GM21786 (cell line): Measurements from ENCODE around the gene ZNF845.
"Not testable (repeated sequence)": the region's sequence is repeated elsewhere in the genome, so short reads cannot be mapped to it uniquely, and the experiment has no call there.

Source experiments
- ATAC-seq: cut with Tn5 transposase; IDR thresholded peaks from one replicate; pipeline ENCODE4 v1.9.1; 2021; ENCODE audit not compliant: unreplicated experiment

Gene ZNF845

DNA sequence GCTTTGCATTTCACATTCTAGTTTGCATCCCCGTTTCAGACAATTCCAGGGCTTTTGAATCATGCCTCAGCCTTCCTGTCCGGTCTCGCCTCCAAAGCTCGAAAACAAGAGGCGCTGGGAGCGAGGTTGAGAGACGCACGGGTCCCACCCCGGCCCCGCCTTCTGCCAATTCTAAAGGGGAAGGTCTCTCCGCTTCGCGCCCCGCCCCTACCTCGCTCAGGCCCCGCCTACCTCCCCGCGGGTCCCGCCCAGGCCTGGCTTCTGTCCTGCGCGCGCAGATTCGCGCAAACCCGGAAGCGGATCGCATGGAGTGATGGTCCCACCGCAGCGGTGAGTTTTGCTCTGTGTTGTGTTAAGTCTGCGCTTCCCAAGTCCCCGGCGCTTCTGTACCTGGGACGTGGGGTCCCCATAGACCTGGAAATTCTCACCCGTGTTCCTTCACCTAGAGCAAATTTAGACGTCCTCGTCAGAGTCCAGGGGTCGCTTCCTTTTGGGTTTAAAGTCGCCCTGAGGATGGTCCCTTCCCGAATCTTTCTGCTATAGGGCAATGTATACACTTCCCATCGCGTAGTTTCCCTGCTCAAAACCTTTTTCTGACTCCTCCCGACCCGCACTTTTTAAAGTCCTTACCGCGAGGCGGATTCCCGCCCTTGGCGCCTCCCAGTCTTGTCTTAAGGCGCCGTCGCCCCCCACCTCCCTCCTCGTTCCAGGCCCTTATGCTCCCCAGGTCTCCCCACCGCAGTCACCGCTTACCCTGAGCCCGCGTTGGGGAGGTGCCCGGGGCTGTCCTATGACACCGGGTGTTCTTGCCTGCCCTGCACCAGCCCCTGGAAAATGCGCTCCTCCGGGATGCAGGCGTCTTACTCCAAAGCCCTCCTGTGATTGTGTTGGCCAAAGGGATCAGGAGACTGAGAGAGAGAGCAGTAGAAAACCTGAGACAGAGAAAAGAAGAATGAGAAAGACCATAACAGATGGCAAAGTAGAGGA is at the start of gene ZNF845:
Gene ZNF845 (plus strand): TSS at position 287 of the 987 bp plus-strand sequence. CDS start 7,559 bp downstream, outside the sequence.
- ATAC-seq, result peak; percentile 94

DNA sequence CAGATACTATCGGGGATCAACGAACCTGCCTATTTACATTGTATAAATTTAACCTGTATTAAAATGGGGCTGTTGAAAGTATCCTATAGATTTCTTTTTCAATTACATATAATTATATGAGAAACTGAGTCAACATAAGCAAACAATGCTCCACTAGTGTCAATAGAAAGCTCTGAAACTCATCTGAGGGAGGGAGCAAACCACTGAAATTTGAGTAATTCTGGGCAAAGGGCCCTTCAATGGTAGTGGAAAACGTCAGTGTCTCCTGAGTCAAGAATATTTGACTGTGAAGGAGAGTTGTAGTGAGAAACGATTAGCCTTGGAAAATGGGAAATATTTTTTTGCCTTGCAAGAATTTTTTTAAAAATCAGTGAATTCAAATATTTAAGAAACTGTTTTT is 48.5 kb upstream of the ZNF845 start:
- ATAC-seq, result no peak

DNA sequence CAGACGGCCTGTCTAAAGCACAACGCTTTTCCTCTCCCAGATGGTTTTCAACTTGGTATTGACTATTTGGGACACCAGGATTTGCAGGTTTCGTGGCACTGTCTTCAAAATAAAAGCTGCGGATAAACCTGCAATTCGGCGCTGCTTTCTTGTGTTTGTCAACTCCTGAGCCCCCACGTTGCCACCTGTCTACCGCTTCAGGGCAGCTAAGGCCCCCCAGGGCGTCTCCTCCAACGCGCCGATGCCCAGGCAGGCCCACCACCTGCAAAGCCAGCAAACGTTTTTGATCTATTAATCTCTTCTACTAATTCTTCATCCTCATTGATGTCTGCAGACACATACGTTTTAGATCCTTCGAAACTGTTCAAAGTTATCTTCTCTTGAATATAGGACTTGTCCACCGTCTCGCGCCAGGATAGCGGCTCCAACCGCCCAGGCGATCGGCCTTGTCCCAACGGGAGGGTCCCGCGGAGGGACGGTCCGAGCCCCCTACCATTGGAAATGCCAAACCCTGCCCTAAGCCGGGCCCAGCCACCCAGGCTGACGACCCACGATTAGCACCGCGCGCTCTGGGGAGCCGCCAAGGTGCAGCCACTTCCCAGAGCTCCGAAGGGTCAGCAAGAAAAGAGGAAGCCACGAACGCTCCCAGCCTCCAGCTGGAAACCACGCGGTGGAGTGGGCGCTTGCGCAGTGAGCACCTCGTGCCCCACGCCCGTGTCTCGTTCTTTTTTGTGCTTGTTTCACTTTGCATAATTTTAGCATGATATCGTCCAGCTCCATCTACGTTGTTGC is 42.6 kb upstream of the ZNF845 start:
- ATAC-seq, result no peak

DNA sequence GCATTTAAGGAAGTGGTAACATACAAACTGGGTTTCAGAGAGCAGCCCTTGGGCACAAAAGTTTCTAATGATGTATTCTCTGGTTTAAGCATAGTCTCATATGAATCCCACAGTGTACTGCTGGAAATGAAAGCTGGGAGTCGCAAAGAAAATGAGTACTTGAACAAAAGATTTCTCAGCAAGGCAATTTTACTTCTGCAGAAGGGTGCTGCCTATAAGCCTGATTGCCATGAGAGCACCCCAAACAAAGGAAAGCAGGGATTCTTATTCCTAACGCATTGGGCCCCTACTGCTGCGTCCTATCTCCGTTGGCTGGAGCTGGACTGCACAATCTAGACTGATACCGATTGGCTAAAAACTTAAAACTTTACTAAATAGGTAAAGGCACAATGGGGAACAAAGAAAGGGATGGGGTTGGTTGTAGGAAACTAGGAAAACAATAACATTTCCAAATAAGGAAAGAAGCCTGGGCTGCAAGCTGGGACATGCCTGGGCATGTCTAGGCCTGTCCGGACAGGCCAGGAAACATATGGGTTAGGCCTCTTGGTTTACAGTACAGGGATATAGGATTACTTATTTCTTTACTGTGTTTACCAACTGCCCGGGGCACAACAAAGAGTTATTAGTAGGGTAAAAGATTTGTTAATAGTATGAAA is 38.6 kb upstream of the ZNF845 start:
- no peak for ATAC-seq

DNA sequence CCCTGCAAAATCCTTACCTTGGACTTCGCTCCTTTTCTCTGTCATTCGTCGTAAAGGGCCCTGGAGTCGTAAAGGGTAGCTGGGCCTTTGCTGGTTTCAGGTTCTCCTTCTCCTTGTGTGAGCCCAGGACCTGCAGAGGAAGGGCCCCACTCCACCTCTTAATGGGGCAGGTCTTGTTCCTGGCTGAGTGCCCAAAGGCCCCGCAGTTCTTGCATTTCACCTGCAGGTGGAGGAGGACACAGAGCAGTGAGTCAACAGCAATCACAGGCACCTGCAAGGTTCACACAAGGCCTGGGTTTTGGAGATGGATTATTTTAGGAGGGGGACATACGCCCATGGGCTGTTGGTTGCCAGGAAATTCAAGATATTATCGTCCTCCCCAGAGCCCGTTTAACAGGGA is 32.2 kb upstream of the ZNF845 start:
- ATAC-seq, result not testable (repeated sequence)

DNA sequence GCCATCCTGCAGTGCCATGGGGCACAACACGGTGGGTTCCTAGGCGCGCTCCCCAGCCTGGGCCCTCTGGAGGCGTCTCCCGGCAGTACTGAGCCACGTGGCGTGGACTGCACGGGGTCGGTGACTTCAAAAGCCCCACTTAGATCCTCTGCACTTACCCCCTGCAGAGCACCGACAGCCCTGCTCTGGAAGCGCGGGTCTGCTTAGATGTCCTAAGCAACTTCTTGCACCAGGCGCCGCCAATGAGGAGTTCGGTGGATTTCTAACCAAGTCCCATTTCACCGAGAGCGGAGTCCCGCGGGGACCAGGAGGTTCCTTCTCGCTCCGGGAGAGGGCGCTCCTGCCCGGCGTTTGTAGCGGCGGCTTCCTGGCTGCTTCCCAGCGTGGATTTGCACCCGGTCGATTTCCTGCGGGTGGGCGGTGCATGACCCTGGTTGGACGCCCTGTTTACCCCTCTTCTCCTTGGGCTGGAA is 25.2 kb upstream of the ZNF845 start:
- no peak for ATAC-seq

DNA sequence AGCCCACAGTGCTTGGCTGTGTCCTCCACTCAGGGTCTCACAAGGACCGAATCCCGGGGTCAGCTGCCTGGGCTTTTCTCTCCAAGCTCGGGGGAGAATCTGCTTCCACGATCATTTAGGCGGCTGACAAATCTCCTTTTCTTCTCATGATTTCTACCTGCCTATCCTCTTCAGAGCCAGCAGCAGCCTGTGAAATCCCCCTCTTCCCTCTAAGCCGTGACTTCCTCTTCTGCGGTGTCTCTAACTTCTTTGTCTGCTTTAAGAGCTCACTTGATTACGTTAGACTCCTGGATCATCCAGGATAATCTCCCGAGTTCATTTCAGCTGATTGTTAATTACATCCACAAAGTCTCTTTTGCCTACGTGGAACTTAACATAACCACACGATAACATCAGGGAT is 22.5 kb upstream of the ZNF845 start:
- ATAC-seq, result no peak

DNA sequence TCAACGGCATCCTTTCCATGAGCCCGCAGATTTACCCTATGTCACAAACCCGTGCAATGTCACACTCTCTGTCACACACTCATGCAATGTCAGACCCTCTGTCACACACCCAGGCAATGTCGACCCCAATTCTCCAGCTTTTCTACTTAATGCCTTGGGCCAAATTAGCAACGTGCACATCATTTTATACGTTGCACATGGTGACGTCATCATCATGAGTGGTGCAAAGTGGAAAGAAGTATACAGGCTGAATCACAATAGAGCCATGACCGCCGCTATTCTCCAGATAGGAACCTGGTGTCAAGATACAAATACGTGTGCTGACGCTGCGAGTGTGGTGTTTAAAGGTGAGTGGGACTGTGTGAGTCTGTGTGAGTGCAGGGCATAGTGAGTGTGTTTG is 21.7 kb upstream of the ZNF845 start:
- no peak for ATAC-seq

DNA sequence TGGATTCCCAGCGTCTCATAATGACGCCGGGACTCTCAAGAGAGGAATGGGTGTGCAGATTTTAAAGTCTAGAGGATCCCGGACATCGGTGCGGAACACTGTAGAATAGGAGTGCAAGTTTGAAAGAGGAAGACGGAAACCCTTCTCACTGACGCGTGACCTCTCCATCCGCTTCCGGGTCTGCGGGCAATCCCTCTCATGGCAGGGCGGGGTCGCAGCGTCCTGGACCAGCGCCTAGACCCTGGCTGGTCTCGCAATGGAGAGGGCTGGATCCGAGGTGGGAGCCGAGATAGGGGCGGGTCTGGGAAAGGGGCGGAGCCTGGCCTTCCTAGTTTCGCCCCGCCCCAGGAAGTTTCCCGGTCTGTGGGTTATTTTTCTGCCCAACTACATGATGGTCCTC is 4.6 kb upstream of the ZNF845 start:
- no peak for ATAC-seq

DNA sequence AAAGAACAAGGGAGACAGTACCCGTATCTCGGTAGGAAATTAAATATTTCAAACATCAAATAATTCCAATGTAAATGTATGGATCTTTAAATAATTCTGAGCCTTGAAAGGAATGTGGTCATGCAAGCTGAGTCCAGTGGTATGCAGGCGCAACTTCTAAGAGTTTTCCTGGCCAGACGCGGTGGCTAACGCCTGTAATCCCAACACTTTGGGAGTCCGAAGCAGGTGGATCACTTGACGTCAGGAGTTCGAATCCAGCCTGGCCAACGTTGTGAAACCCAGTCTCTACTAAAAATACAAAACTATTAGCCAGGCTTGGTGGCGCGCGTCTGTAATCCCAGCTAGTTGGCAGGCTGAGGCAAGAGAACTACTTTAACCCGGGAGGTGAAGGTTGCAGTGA is 1.1 kb upstream of the ZNF845 start:
- ATAC-seq, result no peak

DNA sequence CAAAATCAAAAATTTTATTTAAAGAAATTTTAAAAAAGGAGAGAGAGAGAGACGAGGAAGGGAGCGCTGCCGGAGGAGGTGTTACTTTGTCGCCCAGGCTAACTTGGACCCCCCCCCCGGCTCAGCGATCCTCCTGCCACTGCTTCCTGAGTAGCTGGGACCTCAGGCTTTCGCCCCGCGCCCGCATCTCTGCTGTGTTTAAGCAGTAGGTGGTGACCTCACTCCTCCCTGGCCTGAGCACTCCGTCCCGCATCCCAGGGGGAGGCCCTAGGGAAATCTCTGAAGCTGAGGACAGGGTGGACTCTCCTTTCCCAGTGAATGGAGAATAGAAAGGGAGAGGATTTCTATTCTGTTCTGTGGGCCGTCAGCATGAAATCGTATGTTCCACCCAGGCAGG is 485 bp upstream of the ZNF845 start:
- ATAC-seq, result peak; percentile 18

DNA sequence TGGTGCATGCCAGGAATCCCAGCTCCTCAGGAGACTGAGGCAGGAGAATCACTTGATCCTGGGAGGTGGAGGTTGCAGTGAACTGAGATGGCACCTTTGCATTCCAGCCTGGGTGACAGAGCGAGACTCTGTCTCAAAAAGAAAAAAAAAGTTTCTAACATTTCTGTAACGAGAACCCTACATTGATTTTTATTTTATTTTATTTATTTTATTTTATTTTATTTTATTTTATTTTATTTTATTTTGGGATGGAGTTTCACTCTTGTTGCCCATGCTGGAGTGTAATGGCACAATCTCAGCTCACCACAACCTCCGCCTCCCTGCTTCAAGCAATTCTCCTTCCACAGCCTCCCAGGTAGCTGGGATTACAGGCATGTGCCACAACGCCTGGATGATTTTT is 10.9 kb downstream of the ZNF845 start:
- ATAC-seq, result not testable (repeated sequence)

DNA sequence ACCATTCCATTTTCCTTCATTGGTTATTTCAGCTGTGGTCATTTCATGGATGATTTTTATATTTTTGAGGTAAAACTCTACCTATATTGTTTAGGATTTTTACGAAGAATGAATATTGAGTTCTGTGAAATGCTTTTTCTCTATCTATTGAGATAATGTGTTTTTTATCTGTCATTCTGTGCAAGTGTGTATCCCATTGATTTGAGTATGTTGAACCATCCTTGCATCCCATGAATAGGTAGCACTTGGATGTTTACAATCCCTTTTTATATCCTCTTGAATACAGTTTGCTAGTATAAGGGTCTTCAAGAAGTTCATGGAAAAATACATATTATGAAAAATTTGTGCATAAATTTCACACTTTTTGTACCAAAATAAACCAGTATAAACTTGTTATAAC is 22.2 kb downstream of the ZNF845 start:
- ATAC-seq, result no peak

DNA sequence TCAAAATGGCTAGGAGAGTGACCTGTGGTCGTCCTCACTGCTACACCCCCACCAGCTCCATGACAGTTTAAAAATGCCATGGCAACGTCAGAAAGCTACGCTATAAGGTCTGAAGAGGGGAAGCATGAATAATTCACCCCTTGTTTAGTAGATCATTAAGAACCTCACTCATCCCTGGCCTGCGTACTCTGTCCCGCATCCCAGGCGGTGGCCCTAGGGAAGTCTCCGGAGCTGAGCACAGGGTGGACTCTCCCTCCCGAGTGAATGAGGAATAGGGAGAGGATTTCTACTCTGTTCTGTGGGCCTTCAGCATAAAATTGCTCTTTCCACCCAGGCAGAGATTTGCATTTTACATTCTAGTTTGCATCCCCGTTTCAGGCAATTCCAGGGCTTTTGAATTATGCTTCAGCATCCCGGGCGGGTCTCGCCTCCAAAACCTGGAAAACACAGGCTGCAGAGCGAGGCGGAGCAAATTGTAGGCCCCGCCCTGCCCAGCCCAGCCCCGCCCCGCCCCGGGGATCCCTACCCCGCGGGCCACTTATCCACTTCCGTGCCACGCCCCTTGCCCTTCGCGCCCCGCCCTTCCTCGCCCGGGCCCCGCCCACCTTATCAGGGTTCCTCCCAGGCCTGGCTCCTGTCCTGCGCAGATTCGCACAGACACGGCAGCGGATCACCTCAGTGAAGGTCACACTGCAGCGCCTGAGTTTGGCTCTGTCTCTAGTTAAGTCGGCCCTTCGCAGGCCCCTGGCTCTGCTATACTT is 24.5 kb downstream of the ZNF845 start:
- no peak for ATAC-seq

DNA sequence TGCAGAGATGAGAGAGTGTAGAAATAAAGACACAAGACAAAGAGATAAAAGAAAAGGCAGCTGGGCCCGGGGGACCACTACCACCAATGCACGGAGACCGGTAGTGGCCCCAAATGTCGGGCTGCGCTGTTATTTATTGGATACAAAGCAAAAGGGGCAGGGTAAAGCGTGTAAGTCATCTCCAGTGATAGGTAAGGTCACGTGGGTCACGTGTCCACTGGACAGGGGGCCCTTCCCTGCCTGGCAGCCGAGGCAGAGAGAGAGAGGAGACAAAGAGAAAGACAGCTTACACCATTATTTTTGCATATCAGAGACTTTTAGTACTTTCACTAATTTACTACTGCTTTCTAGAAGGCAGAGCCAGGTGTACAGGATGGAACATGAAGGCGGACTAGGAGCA is 26.5 kb downstream of the ZNF845 start:
- ATAC-seq, result not testable (repeated sequence)

DNA sequence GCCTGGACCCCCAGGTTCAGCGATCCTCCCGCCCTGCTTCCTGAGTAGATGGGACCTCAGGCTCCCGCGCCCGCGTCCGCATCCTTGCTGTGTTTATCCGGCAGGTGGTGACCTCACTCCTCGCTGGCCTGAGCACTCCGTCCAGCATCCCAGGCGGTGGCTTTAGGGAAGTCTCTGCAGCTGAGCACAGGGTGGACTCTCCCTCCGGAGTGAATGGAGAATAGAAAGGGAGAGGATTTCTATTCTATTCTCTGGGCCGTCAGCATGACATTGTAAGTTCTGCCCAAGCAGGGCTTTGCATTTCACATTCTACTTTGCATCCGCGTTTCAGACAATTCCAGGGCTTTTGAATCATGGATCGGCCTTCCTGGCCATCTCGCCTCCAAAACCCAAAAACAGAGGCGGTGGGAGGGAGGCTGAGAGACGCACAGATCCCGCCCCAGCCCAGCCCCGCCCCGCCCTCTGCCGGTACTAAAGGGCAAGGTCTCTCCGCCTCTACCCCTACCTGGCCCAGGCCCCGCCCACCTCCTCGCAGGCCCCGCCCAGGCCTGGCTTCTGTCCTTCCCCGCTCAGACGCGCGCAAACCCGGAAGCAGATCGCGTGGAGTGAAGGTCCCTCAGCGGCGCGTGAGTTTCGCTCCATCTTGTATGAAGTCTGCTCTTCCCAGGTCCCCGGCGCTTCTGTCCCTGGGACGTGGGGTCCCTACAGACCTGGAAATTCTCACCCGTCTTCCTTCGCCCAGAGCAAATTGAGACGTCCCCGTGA is 31.8 kb downstream of the ZNF845 start, which contains the start of gene ZNF525:
Gene ZNF525 (plus strand): TSS at position 572 of the 765 bp plus-strand sequence. CDS start 6,577 bp downstream, outside the sequence.
- peak; percentile 99 for ATAC-seq

DNA sequence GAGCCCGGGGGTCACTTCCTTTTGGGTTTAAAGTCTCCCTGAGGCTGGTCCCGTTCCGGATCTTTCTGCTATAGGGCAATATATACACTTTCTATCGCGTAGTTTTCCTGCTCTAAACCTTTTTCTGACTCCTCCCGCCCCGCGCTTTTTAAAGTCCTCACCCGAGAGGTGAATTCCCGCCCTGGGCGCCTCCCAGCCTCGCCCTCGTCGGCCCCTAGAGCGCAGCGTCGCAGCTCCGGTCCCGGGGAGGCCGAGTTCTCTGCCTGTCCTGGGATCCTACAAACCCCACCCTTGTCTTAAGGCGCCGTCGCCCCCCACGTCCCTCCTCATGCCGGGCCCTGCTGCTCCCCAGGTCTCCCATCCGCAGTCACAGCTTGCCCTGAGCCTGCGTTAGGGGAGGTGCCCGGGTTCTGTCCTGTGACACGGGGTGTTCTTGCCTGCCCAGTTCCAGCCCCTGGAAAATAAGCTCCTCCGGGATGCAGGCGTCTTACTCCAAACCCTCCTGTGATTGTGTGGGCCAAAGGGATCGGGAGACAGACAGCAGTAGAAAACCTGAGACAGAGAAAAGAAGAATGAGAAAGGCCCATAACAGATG is 32.4 kb downstream of the ZNF845 start:
- peak; percentile 39 for ATAC-seq

DNA sequence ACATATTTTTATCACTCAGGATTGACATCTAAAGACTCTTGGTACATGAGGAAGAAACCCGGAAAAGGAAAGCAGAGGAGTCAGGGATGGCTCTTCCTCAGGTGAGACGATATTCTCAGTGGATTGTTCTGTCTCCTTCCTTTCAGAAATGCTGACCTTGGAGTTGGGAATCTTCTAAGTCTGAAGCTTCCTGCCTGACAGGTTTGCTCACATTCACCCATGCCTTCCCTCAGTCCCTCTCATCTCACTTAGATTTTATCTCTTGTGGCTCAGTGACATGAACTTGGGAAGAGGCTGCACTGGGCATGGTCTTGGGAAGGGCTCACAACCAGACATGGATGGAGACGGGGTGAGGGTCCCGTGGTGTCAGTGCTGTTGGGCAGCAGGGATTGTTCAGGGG is 38.6 kb downstream of the ZNF845 start:
- ATAC-seq, result no peak

DNA sequence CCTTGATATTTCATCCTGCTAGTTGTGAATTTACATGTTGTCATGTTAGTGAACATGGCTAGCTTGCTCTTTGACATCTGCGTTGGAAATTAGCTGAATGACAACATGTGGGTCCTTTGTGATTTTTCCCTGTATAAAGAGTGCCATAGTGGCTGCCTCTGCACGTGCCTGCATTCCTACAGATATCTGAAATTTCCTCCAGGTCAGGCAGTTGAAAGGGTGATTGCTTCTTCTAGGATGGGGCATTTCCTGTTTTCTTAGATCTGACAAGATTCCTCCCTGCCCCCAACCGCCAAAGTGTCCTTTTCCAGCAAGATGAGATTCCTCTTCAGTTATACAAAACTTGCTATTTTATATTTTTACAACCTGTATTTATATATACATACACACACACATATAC is 40.7 kb downstream of the ZNF845 start:
- ATAC-seq, result no peak
